A673 (cell line): ENCODE measurements around the gene MMD.

ENCODE experiments used
- CTCF ChIP-seq: fragments of 300-800, 200-600 bp; sonication (generic); conservative IDR thresholded peaks from 2 replicates; pipeline ENCODE4 v1.5.1; 2017; ENCODE audit warnings: low read depth, mild to moderate bottlenecking, antibody characterized with exemption, low read length, moderate library complexity, mixed read lengths
- EZH2 ChIP-seq: fragments of 200-600 bp; sonication (generic); IDR thresholded peaks from 2 replicates; pipeline ENCODE4 v1.6.1; 2017; ENCODE audit warnings: borderline replicate concordance, low read depth, mild to moderate bottlenecking, mixed read lengths, antibody characterized with exemption, low read length; ENCODE audit not compliant: poor library complexity, severe bottlenecking

DNA sequence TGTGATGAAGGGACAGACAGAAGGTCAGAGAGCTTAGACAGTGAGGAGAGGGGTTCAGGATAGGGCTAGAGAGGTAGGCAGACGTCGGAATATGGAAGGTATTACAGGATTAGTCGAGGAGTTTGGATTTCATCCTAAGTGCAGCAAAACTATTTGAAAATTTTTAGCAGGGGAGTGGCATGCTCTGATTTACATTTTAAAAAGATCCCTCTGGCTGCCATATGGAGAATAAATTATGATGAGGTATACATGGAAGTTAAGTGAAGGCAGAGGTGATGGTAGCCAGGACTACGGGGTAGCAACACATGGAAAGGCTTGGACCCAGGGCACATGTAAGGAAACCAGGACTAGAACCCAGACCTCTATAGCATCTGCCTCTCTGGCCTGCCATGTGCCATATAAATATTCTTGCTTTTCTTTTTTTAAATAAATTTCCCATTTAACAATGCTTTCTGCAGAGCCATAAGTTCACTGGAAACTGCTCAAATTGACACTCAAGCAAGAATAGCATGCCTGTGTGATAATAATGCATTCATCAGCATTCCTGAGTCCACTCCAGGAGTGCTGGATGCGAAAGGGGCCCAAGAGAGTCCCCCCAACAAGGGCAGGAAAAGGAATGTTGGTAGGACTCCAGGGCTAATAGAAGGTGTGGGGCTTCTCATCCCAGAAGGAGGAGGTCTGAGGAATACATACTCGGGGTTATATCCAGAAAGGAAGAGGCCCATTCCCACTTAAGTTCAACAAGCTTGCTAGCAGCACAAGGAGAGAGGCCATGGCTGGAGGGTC, 78.6 kb downstream of the MMD start:
- TF ChIP-seq CTCF (no peak), EZH2 (no peak)
